ES-I3 (cell line): ENCODE measurements around the gene PTK6.

Experiments used
- H3K36me3 ChIP-seq: 2 replicates; pipeline ENCODE4 v1.6.1; 2013; ENCODE audit warnings: mild to moderate bottlenecking, low read length, control low read depth, moderate library complexity; ENCODE audit not compliant: insufficient read depth
- H3K4me1 ChIP-seq: 2 replicates; pipeline ENCODE4 v1.6.1; 2013; ENCODE audit warnings: mild to moderate bottlenecking, control low read depth, low read length; ENCODE audit not compliant: insufficient read depth
- H3K9ac ChIP-seq: 2 replicates; pipeline ENCODE4 v1.6.1; 2013; ENCODE audit warnings: low read depth, mild to moderate bottlenecking, low read length, moderate library complexity
- H3K9me3 ChIP-seq: 2 replicates; pipeline ENCODE4 v1.6.1; 2013; ENCODE audit warnings: mild to moderate bottlenecking, low read length, moderate library complexity; ENCODE audit not compliant: control insufficient read depth, insufficient read depth

PTK6 gene

GRCh38 chr20:63508072-63508768 lies 29.0 kb downstream of the PTK6 start:
- H3K9ac ChIP-seq = no peak overlapping the region
- H3K9me3 ChIP-seq = no peaks in the 10 kb centered on the region; the same call in 1 of the 2 replicates
- no peaks in the 10 kb centered on the region for H3K36me3 ChIP-seq
- H3K4me1 ChIP-seq = no peaks in the 10 kb centered on the region

GRCh38 chr20:63507083-63507743 lies 30.0 kb downstream of the PTK6 start:
- Histone ChIP-seq H3K9me3 (no peaks in the 10 kb centered on the region; the same call in 1 of the 2 replicates), H3K4me1 (no peaks in the 10 kb centered on the region), H3K9ac (no peak overlapping the region), H3K36me3 (no peaks in the 10 kb centered on the region)

GRCh38 chr20:63505723-63506122 lies 31.5 kb downstream of the PTK6 start:
- Histone ChIP-seq H3K9ac (no peak overlapping the region), H3K36me3 (no peaks in the 10 kb centered on the region), H3K4me1 (no peaks in the 10 kb centered on the region), H3K9me3 (no peaks in the 10 kb centered on the region; the same call in 1 of the 2 replicates)

- H3K9ac ChIP-seq = no peak overlapping the region
- no peaks in the 10 kb centered on the region for H3K4me1 ChIP-seq
- H3K36me3 ChIP-seq = no peaks in the 10 kb centered on the region
- no peaks in the 10 kb centered on the region; the same call in 1 of the 2 replicates for H3K9me3 ChIP-seq
These were observed 31.9 kb downstream of the PTK6 start for GRCh38 chr20:63505281-63505680.

- no peaks in the 10 kb centered on the region for H3K36me3 ChIP-seq
- no peaks in the 10 kb centered on the region for H3K4me1 ChIP-seq
- H3K9me3 ChIP-seq = no peaks in the 10 kb centered on the region; the same call in 1 of the 2 replicates
- H3K9ac ChIP-seq = no peak overlapping the region
These were observed 32.5 kb downstream of the PTK6 start for GRCh38 chr20:63504642-63505041.

- no peaks in the 10 kb centered on the region for H3K4me1 ChIP-seq
- H3K36me3 ChIP-seq = no peaks in the 10 kb centered on the region
- H3K9me3 ChIP-seq = no peaks in the 10 kb centered on the region; the same call in 1 of the 2 replicates
- no peak overlapping the region for H3K9ac ChIP-seq
These were observed 33.7 kb downstream of the PTK6 start for GRCh38 chr20:63503524-63503923.

GRCh38 chr20:63502671-63503172 lies 34.5 kb downstream of the PTK6 start:
- no peak overlapping the region for H3K9ac ChIP-seq
- H3K4me1 ChIP-seq = no peaks in the 10 kb centered on the region
- no peaks in the 10 kb centered on the region for H3K9me3 ChIP-seq
- H3K36me3 ChIP-seq = no peaks in the 10 kb centered on the region

- no peak overlapping the region for H3K9ac ChIP-seq
- no peaks in the 10 kb centered on the region for H3K4me1 ChIP-seq
- H3K9me3 ChIP-seq = no peaks in the 10 kb centered on the region
- no peaks in the 10 kb centered on the region for H3K36me3 ChIP-seq
These were observed 35.1 kb downstream of the PTK6 start for GRCh38 chr20:63501818-63502670.

GRCh38 chr20:63500902-63501817 lies 36.0 kb downstream of the PTK6 start:
- H3K36me3 ChIP-seq = no peaks in the 10 kb centered on the region
- H3K9ac ChIP-seq = no peak overlapping the region
- no peaks in the 10 kb centered on the region for H3K9me3 ChIP-seq
- H3K4me1 ChIP-seq = no peaks in the 10 kb centered on the region

GRCh38 chr20:63500151-63500901 lies 36.9 kb downstream of the PTK6 start:
- no peaks in the 10 kb centered on the region for H3K36me3 ChIP-seq
- no peak overlapping the region for H3K9ac ChIP-seq
- no peaks in the 10 kb centered on the region for H3K9me3 ChIP-seq
- H3K4me1 ChIP-seq = no peaks in the 10 kb centered on the region

- Histone ChIP-seq H3K9me3 (no peaks in the 10 kb centered on the region), H3K36me3 (no peaks in the 10 kb centered on the region), H3K4me1 (no peaks in the 10 kb centered on the region), H3K9ac (peak overlapping the region; percentile 33; the same call in 1 of the 2 replicates)
These were observed 37.7 kb downstream of the PTK6 start for GRCh38 chr20:63499338-63499969.

- H3K36me3 ChIP-seq = no peaks in the 10 kb centered on the region
- no peaks in the 10 kb centered on the region for H3K9me3 ChIP-seq
- peak within 1 kb of the TSS; percentile 63 for H3K9ac ChIP-seq
- no peaks in the 10 kb centered on the region for H3K4me1 ChIP-seq
These were observed 38.2 kb downstream of the PTK6 start, which contains the start of gene EEF1A2 for GRCh38 chr20:63498960-63499337. Gene EEF1A2, minus strand, starts transcription at chr20:63499083. Its CDS starts 1,320 bp downstream, at chr20:63497763.
